ENCODE data around the gene GUSB. TPM values are rescaled to one million over a fixed set of nuclear protein-coding genes. Genes with fewer than 3 reads are reported as not detected.

GUSB gene
- 20.6 and 29.0 TPM in 2 replicates for total RNA-seq

GRCh38 chr7:65981965-65982792 is at the start of gene GUSB:
Gene GUSB (minus strand): TSS chr7:65982213. CDS start chr7:65982183, 30 bp downstream.

Other genes starting within 250 kb of the GUSB start
- 19.4 and 20.5 TPM in 2 replicates for gene VKORC1L1, start 109.1 kb downstream of the GUSB start, total RNA-seq
- 74.7 and 87.2 TPM in 2 replicates for gene ASL, start 93.6 kb upstream of the GUSB start, total RNA-seq
- 26.7 and 26.9 TPM in 2 replicates for gene CRCP, start 132.6 kb upstream of the GUSB start, total RNA-seq
- gene TPST1, start 223.1 kb upstream of the GUSB start, total RNA-seq = 14.9 and 15.3 TPM in 2 replicates